Endodermal cell (in vitro differentiated cells): ENCODE results near the gene RPL7L1. TPM values are rescaled to one million over a fixed set of nuclear protein-coding genes. Genes with fewer than 3 reads are reported as not detected.
"Not testable (repeated sequence)": the region's sequence is repeated elsewhere in the genome, so short reads cannot be mapped to it uniquely, and the experiment has no call there.

ENCODE experiments used
- DNase-seq: peaks from one replicate; pipeline ENCODE4 v3.0.0-alpha.2; 2017
- H3K27ac ChIP-seq: 2 replicates; pipeline ENCODE4 v1.5.1; 2013; ENCODE audit warnings: mild to moderate bottlenecking, low read depth, low read length, moderate library complexity
- H3K27me3 ChIP-seq: 2 replicates; pipeline ENCODE4 v1.6.1; 2013; ENCODE audit warnings: mild to moderate bottlenecking, low read length, moderate library complexity; ENCODE audit not compliant: insufficient read depth, control insufficient read depth, poor library complexity, severe bottlenecking
- H3K36me3 ChIP-seq: 2 replicates; pipeline ENCODE4 v1.7.0; 2013; ENCODE audit warnings: mild to moderate bottlenecking, low read length, moderate library complexity; ENCODE audit not compliant: control insufficient read depth, insufficient read depth
- H3K4me1 ChIP-seq: one replicate; pipeline ENCODE4 v1.7.0; 2013; ENCODE audit warnings: low read length; ENCODE audit not compliant: control insufficient read depth, insufficient read depth
- H3K4me3 ChIP-seq: 2 replicates; pipeline ENCODE4 v1.5.1; 2013; ENCODE audit warnings: mild to moderate bottlenecking, low read length, moderate library complexity
- H3K9ac ChIP-seq: 2 replicates; pipeline ENCODE4 v1.6.1; 2013; ENCODE audit warnings: mild to moderate bottlenecking, low read length, moderate library complexity; ENCODE audit not compliant: poor library complexity, severe bottlenecking; ENCODE audit errors: extremely low read depth
- H3K9me3 ChIP-seq: 2 replicates; pipeline ENCODE4 v1.6.1; 2013; ENCODE audit warnings: mild to moderate bottlenecking, low read length, moderate library complexity; ENCODE audit not compliant: control insufficient read depth
- H3K27ac Mint-ChIP-seq: 2 replicates; pipeline ENCODE4 v1.8.0; 2020; ENCODE audit warnings: mixed read lengths
- H3K27me3 Mint-ChIP-seq: 2 replicates; pipeline ENCODE4 v1.8.0; 2021; ENCODE audit warnings: mild to moderate bottlenecking, mixed read lengths; ENCODE audit not compliant: insufficient read depth
- H3K36me3 Mint-ChIP-seq: 2 replicates; pipeline ENCODE4 v1.8.0; 2020; ENCODE audit warnings: low read depth, mixed read lengths
- H3K4me1 Mint-ChIP-seq: 2 replicates; pipeline ENCODE4 v1.8.0; 2020; ENCODE audit warnings: mixed read lengths
- H3K4me3 Mint-ChIP-seq: 2 replicates; pipeline ENCODE4 v1.8.0; 2020; ENCODE audit warnings: mild to moderate bottlenecking, moderate library complexity, mixed read lengths
- H3K9me3 Mint-ChIP-seq: 2 replicates; pipeline ENCODE4 v1.8.0; 2020; ENCODE audit warnings: mild to moderate bottlenecking, mixed read lengths
- CTCF ChIP-seq: fragments of 200-600 bp; sonication (generic); conservative IDR thresholded peaks from 2 replicates; pipeline ENCODE4 v1.5.0; 2021; ENCODE audit warnings: antibody characterized with exemption, mild to moderate bottlenecking
- WGBS, 2 experiments: methylation state at CpG; one replicate each; pipeline versions ENCODE4 v1.1.5 to v1.1.7; 2013; ENCODE audit warnings: missing lambda C conversion rate in 2 of 2, mixed read lengths in 1 of 2; ENCODE audit not compliant: insufficient coverage in 1 of 2, insufficient read length in 1 of 2; 5-methylcytosine and 5-hydroxymethylcytosine counted together
- total RNA-seq, 2 donors: library from RNA; stranded (reverse); fragmentation: NEBNext Ultra II Directional in 1 of 2; extraction: Animal tissue kit (Norgen Biotek cat#: 25700) in 1 of 2; gene quantifications; 2 replicates in 1 of 2; 3 replicates in 1 of 2; pipeline ENCODE4 v1.2.1, GENCODE V29; 2021

Gene RPL7L1
- total RNA-seq, 2 donors from 2014 or later = 112 to 114 TPM

- Histone ChIP-seq H3K27me3 (no peaks in the 10 kb centered on the region), H3K27ac (no peak overlapping the region), H3K4me1 (peaks cover 11% of the 10 kb centered on the region), H3K9me3 (no peaks in the 10 kb centered on the region), H3K36me3 (no peaks in the 10 kb centered on the region), H3K9ac (no peak overlapping the region), H3K4me3 (peak overlapping the region; percentile 57)
- Mint-ChIP-seq H3K27ac (peak overlapping the region; percentile 95), H3K9me3 (no peaks in the 10 kb centered on the region), H3K4me1 (peaks cover 33% of the 10 kb centered on the region), H3K27me3 (no peaks in the 10 kb centered on the region), H3K4me3 (peak overlapping the region; percentile 29), H3K36me3 (no peaks in the 10 kb centered on the region)
- peak; percentile 89 for DNase-seq
- 14 to 18% methylated on average over 7 to 11 of the region's 11 CpGs for WGBS, 2 experiments
- peak; percentile 90 for TF ChIP-seq CTCF
These were observed 22.1 kb downstream of the RPL7L1 start for GRCh38 chr6:42901538-42901957.

DNA sequence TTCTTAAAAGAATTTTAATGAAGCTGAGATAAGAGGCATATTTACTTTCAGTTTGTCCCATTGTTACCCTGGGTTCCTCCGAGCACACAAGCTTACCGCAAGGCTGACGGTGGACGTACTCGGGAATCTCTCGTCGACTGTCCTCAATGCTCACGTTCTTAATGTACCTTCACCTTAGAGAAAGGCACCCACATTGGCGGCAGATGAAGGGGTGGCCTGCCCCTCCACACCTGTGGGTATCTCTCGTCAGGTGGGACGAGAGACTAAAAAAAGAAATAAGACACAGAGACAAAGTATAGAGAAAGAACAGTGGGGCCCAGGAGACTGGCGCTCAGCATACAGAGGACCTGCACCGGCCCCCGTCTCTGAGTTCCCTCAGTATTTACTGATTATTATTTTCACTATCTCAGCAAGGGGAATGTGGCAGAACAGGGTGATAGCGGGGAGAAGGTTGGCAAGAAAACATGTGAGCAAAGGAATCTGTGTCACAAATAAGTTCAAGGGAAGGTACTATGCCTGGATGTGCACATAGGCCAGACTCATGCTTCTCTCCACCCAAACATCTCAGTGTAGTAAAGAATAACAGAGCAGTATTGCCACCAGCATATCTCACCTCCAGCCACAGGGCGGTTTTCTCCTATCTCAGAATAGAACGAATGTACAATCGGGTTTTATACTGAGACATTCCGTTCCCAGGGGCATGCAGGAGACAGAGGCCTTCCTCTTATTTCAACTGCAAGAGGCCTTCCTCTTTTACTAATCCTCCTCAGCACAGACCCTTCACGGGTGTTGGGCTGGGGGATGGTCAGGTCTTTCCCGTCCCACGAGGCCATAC lies 23.2 kb downstream of the RPL7L1 start:
- H3K4me3 Mint-ChIP-seq = peak overlapping the region; percentile 29
- peak overlapping the region; percentile 57 for H3K4me3 ChIP-seq
- not testable (repeated sequence) for H3K9me3 Mint-ChIP-seq

DNA sequence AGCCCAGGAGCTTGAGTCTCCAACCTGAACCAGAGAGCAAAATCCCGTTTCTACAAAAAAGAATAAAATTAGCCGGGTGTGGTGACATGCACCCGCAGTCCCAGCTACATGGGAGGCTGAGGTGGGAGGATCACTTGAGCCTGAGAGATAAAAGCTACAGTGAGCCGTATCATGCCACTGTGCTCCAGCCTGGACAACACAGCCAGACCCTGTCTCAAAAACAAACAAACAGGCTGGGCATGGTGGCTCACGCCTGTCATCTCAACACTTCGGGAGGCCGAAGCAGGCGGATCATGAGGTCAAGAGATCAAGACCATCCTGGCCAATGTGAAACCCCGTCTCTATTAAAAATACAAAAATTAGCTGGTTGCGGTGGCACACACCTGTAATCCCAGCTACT lies 25.1 kb downstream of the RPL7L1 start:
- Histone ChIP-seq H3K9ac (no peak overlapping the region), H3K27me3 (no peaks in the 10 kb centered on the region), H3K36me3 (no peaks in the 10 kb centered on the region), H3K4me1 (peaks cover 6% of the 10 kb centered on the region), H3K4me3 (no peak overlapping the region), H3K27ac (no peak overlapping the region), H3K9me3 (no peaks in the 10 kb centered on the region)
- Mint-ChIP-seq H3K4me1 (peaks cover 28% of the 10 kb centered on the region), H3K27ac (no peak overlapping the region), H3K27me3 (no peaks in the 10 kb centered on the region), H3K9me3 (no peaks in the 10 kb centered on the region), H3K4me3 (no peak overlapping the region), H3K36me3 (no peaks in the 10 kb centered on the region)
- WGBS, 2 experiments = 89 to 94% methylated on average over 9 to 10 of the region's 10 CpGs
- no peak for TF ChIP-seq CTCF
- DNase-seq = no peak

More for the DNA sequence above, 23.2 kb downstream of the RPL7L1 start:
- H3K27ac Mint-ChIP-seq = peak overlapping the region; percentile 95
- H3K4me1 ChIP-seq = peaks cover 11% of the 10 kb centered on the region
- H3K9me3 ChIP-seq, H3K36me3 Mint-ChIP-seq, H3K27me3 ChIP-seq, H3K27me3 Mint-ChIP-seq, H3K36me3 ChIP-seq, DNase-seq: not testable (repeated sequence)
- peak overlapping the region; percentile 22 for H3K27ac ChIP-seq
- 64 to 85% methylated on average over 13 to 22 of the region's 22 CpGs for WGBS, 2 experiments
- H3K9ac ChIP-seq = peak overlapping the region; percentile 31
- H3K4me1 Mint-ChIP-seq = peaks cover 33% of the 10 kb centered on the region
